Spleen (tissue), 11 donors: Measurements from ENCODE around the gene CDC25C. TPM values are rescaled to one million over a fixed set of nuclear protein-coding genes. Genes with fewer than 3 reads are reported as not detected.

ENCODE experiments used
- DNase-seq: peaks from one replicate; pipeline ENCODE4 v3.0.0-alpha.2; 2020
- H3K27ac ChIP-seq, 8 donors: fragments of 200-600 bp; sonication (generic) in 7 of 8; 1 replicate in 4 of 8; 2 replicates in 4 of 8; pipeline versions ENCODE4 v1.5.0 to v1.8.0; 2016 to 2021; ENCODE audit warnings: inconsistent platforms in 4 of 8, mild to moderate bottlenecking in 4 of 8, moderate library complexity in 1 of 8
- H3K27me3 ChIP-seq, 7 donors: fragments of 200-600 bp; sonication (generic) in 6 of 7; replicated peaks in 1 of 7; 1 replicate in 4 of 7; 2 replicates in 3 of 7; pipeline versions ENCODE4 v1.5.0 to v1.8.0; 2016 to 2021; ENCODE audit warnings: inconsistent platforms in 3 of 7, mild to moderate bottlenecking in 1 of 7
- H3K36me3 ChIP-seq, 6 donors: fragments of 200-600 bp; sonication (generic) in 5 of 6; 1 replicate in 4 of 6; 2 replicates in 2 of 6; pipeline versions ENCODE4 v1.5.0 to v1.8.0; 2016 to 2021; ENCODE audit warnings: inconsistent platforms in 2 of 6
- H3K4me1 ChIP-seq, 6 donors: fragments of 200-600 bp; sonication (generic) in 5 of 6; 1 replicate in 3 of 6; 2 replicates in 3 of 6; pipeline versions ENCODE4 v1.5.0 to v1.8.0; 2016 to 2021; ENCODE audit warnings: inconsistent platforms in 3 of 6
- H3K4me3 ChIP-seq, 8 donors: fragments of 200-600 bp; sonication (generic) in 7 of 8; 1 replicate in 4 of 8; 2 replicates in 4 of 8; pipeline versions ENCODE4 v1.5.0 to v1.8.0; 2016 to 2021; ENCODE audit warnings: inconsistent platforms in 4 of 8, mild to moderate bottlenecking in 4 of 8, moderate library complexity in 2 of 8
- H3K9me3 ChIP-seq, 8 donors: fragments of 200-600 bp; sonication (generic) in 7 of 8; 1 replicate in 4 of 8; 2 replicates in 4 of 8; pipeline versions ENCODE4 v1.5.0 to v1.8.0; 2016 to 2021; ENCODE audit warnings: inconsistent platforms in 4 of 8
- POLR2A ChIP-seq, 3 donors: fragments of 450-650 bp; IDR thresholded peaks; one replicate each; pipeline ENCODE4 v1.5.1; 2017; ENCODE audit warnings: antibody characterized with exemption in 3 of 3, mild to moderate bottlenecking in 1 of 3
- POLR2AphosphoS5 ChIP-seq, 3 donors: sonication (generic); formaldehyde crosslinking; IDR thresholded peaks; one replicate each; pipeline ENCODE4 v1.5.1; 2017; ENCODE audit warnings: antibody characterized with exemption in 3 of 3
- WGBS, 5 donors: extraction: QIAGEN DNeasy Blood & Tissue Kit in 3 of 5; methylation state at CpG; one replicate each; pipeline versions ENCODE4 v1.1.5 to v1.1.7; 2013 to 2018; 5-methylcytosine and 5-hydroxymethylcytosine counted together
- intact Hi-C: fragments of 100-400 bp; cut with DNase I; formaldehyde crosslinking; loops from one replicate; pipeline ENCODE4 v1.15.0; 2023; ENCODE audit warnings: low total_unique reads
- polyA plus RNA-seq, 3 donors: library from polyadenylated mRNA; stranded (reverse); fragments of 200-250 nt; gene quantifications; one replicate each; pipeline ENCODE4 v1.2.1, GENCODE V29; 2013
- total RNA-seq, 7 donors: library from RNA; depleted of rRNA in 3 of 7; stranded (reverse); fragments of >200 nt in 3 of 7; fragmentation: NEBNext Ultra II Directional in 4 of 7; extraction: Animal tissue kit (Norgen Biotek cat#: 25700) in 4 of 7; gene quantifications; one replicate each; pipeline versions ENCODE4 v1.1.0 to v1.2.1, GENCODE V29; 2016 to 2021
- TF ChIP-seq, protein P1 (sequence below), 11 experiments: fragments of 200-600 bp in 7 of 11; fragments of 450-650 bp in 4 of 11; sonication (generic) in 4 of 11; IDR thresholded peaks in 8 of 11; conservative IDR thresholded peaks in 3 of 11; 1 replicate in 7 of 11; 2 replicates in 4 of 11; pipeline versions ENCODE4 v1.4.0 to v1.8.0; 2016 to 2021; ENCODE audit warnings: antibody characterized with exemption in 11 of 11, inconsistent platforms in 4 of 11, mild to moderate bottlenecking in 1 of 11
- donor health status: healthy with polysubstance abuse.
- donor health status: DM: no; HTN: no; CAD: no; lungs with moderate emphysema.
- donor health status: DM: no; HTN: no; CAD: no.
- donor health status: Bipolar disorder and iron deficiency.
- donor health status: healthy.
- donor health status: DM: no; HTN: no; CAD: no.
- donor health status: DM: yes; HTN: yes; CAD: no.

Gene CDC25C
- total and polyA plus RNA-seq, 10 donors: 0.25 to 6.0 (median 0.83) TPM

DNA sequence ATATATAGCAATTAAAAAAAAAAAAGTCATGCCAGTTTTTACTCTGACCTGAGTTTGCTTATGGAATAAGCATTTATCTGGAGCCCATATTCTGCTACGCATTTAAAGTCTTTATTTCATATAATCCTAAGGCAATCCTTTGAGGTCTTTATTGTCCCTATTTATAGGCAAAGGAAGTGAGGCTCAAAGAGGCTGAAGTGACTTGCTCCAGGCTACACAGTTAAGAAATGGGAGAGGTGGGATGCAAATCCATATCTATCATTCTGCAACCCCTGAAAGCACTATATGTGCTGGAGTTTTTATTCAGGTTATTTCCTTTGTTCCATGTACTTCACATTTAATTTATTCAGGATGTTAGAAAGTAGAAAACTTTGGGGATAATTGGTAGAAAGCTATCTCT, 33.0 kb upstream of the CDC25C start:
- Histone ChIP-seq H3K27me3 (no peaks in the 10 kb centered on the region), H3K36me3 (peaks cover 0 to 15% (median 0%) of the 10 kb centered on the region in 6 donors), H3K4me3 (no peak overlapping the region), H3K9me3 (no peaks in the 10 kb centered on the region), H3K27ac (no peak overlapping the region), H3K4me1 (peaks cover 20 to 96% (median 61%) of the 10 kb centered on the region in 6 donors)
- intact Hi-C loops: no loop called here
- 95 to 100% (median 100%) methylated on average over 1 of the region's 1 CpG for WGBS, 5 donors
- TF ChIP-seq POLR2AphosphoS5 (IDR thresholded peaks at IDR 0.05) (no peak), POLR2A (IDR thresholded peaks at IDR 0.05) (no peak)
- TF ChIP-seq, protein P1, sequence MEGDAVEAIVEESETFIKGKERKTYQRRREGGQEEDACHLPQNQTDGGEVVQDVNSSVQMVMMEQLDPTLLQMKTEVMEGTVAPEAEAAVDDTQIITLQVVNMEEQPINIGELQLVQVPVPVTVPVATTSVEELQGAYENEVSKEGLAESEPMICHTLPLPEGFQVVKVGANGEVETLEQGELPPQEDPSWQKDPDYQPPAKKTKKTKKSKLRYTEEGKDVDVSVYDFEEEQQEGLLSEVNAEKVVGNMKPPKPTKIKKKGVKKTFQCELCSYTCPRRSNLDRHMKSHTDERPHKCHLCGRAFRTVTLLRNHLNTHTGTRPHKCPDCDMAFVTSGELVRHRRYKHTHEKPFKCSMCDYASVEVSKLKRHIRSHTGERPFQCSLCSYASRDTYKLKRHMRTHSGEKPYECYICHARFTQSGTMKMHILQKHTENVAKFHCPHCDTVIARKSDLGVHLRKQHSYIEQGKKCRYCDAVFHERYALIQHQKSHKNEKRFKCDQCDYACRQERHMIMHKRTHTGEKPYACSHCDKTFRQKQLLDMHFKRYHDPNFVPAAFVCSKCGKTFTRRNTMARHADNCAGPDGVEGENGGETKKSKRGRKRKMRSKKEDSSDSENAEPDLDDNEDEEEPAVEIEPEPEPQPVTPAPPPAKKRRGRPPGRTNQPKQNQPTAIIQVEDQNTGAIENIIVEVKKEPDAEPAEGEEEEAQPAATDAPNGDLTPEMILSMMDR (IDR thresholded peaks at IDR 0.05 in 8 of 11, conservative IDR thresholded peaks at IDR 0.05 in 3 of 11): no peak
- no peak for DNase-seq

DNA sequence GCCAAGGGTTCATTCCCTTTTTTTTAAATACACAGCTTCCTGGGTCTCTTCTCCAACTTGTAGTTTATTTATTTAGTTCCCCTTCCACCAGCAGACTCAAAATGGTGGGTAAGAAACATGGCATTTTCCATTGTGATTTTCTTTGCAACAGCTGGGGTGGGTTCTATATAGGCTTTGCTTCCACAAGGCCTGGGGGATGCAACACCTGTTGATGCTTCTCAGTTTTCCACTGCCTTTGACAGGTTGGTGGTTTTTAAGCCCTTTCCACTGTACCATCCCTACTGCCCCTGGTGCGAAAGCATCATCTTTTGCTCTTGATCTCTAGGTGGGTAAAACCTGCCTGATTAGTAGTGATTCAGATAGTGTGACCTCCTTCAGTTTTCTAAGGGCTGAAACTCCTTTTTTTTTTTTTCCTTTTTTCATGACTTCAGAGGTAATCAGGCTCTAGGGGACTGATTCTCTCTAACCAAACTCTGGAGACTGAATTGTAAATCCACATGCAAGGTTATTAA, 29.4 kb upstream of the CDC25C start:
- Histone ChIP-seq H3K4me3 (no peak overlapping the region), H3K36me3 (peaks cover 0 to 34% (median 0%) of the 10 kb centered on the region in 6 donors), H3K27ac (peak overlapping the region in 2 of 8 donors; percentile 4 to 20), H3K4me1 (peaks cover 11 to 83% (median 41%) of the 10 kb centered on the region in 6 donors), H3K27me3 (no peaks in the 10 kb centered on the region), H3K9me3 (no peaks in the 10 kb centered on the region)
- intact Hi-C loops: no loop called here
- WGBS, 5 donors: 81 to 97% (median 93%) methylated on average over 1 of the region's 1 CpG
- TF ChIP-seq, protein P1 (IDR thresholded peaks at IDR 0.05 in 8 of 11, conservative IDR thresholded peaks at IDR 0.05 in 3 of 11): no peak
- TF ChIP-seq POLR2AphosphoS5 (IDR thresholded peaks at IDR 0.05) (no peak), POLR2A (IDR thresholded peaks at IDR 0.05) (no peak)
- DNase-seq: no peak

DNA sequence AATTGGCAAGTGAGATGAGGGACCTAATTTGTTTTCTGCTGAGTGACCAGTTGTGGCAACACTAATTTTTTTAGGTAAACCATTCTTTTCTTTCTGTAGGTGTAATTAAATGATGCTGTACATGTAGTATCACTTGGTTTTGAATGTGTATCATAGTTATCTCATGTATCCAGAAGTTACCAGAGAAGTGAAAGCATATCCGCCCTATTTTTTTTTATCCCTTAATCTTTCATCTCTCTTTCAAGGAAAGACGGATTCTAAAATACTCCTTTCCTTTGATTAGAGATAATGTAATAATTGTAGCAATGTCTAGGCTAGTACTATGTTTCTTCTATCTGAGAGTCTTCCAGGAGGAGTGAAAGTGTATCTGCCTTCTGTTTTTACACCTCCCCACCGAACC, 28.0 kb upstream of the CDC25C start:
- H3K36me3 ChIP-seq: peaks cover 0 to 34% (median 0%) of the 10 kb centered on the region in 6 donors
- no peak for DNase-seq
- TF ChIP-seq POLR2AphosphoS5 (IDR thresholded peaks at IDR 0.05): no peak
- TF ChIP-seq POLR2A (IDR thresholded peaks at IDR 0.05): no peak
- TF ChIP-seq, protein P1 (IDR thresholded peaks at IDR 0.05 in 8 of 11, conservative IDR thresholded peaks at IDR 0.05 in 3 of 11): no peak
- 76 to 90% (median 79%) methylated on average over 3 of the region's 3 CpGs for WGBS, 5 donors
- H3K4me1 ChIP-seq: peaks cover 22 to 83% (median 46%) of the 10 kb centered on the region in 6 donors
- H3K27ac ChIP-seq: no peak overlapping the region
- no peaks in the 10 kb centered on the region for H3K27me3 ChIP-seq
- intact Hi-C loops: no loop called here
- no peak overlapping the region for H3K4me3 ChIP-seq
- no peaks in the 10 kb centered on the region for H3K9me3 ChIP-seq

DNA sequence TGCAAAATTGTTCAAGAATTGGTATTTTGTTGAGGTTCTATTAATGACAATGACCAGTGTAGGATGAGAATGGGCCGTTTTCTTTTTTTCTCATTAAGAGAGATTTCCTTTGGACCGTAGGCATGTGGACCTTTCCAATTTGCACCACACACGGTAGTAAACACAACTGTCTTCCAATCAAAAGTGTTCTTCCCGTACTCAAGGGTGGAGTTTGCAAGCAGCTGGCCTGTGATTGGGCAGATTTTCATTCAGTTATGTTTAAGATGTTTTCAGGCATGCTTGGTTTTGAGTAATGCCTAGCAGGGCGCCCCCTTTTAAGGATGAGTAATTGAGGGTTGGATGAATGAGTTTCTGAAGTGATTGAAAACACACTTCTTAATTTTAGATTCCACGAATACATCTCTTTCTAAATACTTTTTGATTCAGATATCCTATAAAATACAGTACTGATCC, 23.3 kb upstream of the CDC25C start:
- no peak for TF ChIP-seq POLR2AphosphoS5 (IDR thresholded peaks at IDR 0.05)
- TF ChIP-seq, protein P1 (IDR thresholded peaks at IDR 0.05 in 8 of 11, conservative IDR thresholded peaks at IDR 0.05 in 3 of 11): no peak
- TF ChIP-seq POLR2A (IDR thresholded peaks at IDR 0.05): no peak
- peak overlapping the region in 6 of 8 donors; percentile 30 to 100 (median 99) for H3K27ac ChIP-seq
- H3K9me3 ChIP-seq: peaks cover 0 to 9% (median 6%) of the 10 kb centered on the region in 8 donors
- peaks cover 17 to 76% (median 39%) of the 10 kb centered on the region in 6 donors for H3K4me1 ChIP-seq
- 13 to 34% (median 25%) methylated on average over 6 of the region's 6 CpGs for WGBS, 5 donors
- H3K27me3 ChIP-seq: no peaks in the 10 kb centered on the region
- peak overlapping the region in 4 of 8 donors; percentile 84 to 96 (median 88) for H3K4me3 ChIP-seq
- no peak for DNase-seq
- intact Hi-C loops: no loop called here
- peaks cover 0 to 20% (median 0%) of the 10 kb centered on the region in 6 donors for H3K36me3 ChIP-seq
